ENCODE data around the gene DPP9. TPM values are rescaled to one million over a fixed set of nuclear protein-coding genes. Genes with fewer than 3 reads are reported as not detected.
"Not testable (repeated sequence)": the region's sequence is repeated elsewhere in the genome, so short reads cannot be mapped to it uniquely, and the experiment has no call there.

Gene DPP9
- total RNA-seq, 2 donors from 2014 or later = 41.8 to 43.0 TPM

- ATAC-seq (peak in 1 of 2 donors; percentile 28), DNase-seq (no peak)
- intact Hi-C loops (cut with DNase I) = no loop called here
Measured at GRCh38 chr19:4694211-4694987, 29.2 kb downstream of the DPP9 start.

GRCh38 chr19:4693471-4694121, 30.0 kb downstream of the DPP9 start:
- DNase-seq (no peak), ATAC-seq (no peak)
- intact Hi-C loops (cut with DNase I) = no loop called here

GRCh38 chr19:4693078-4693350, 30.6 kb downstream of the DPP9 start:
- ATAC-seq (no peak), DNase-seq (no peak)
- intact Hi-C loops (cut with DNase I) = no loop called here

- intact Hi-C loops (cut with DNase I) = no loop called here
- no peak for DNase-seq
- ATAC-seq = no peak
Measured at GRCh38 chr19:4692251-4693077, 31.2 kb downstream of the DPP9 start.

- intact Hi-C loops (cut with DNase I) = no loop called here
- ATAC-seq = no peak
- DNase-seq = no peak
Measured at GRCh38 chr19:4691373-4691772, 32.3 kb downstream of the DPP9 start.

GRCh38 chr19:4690361-4690760, 33.3 kb downstream of the DPP9 start:
- DNase-seq (no peak), ATAC-seq (no peak)
- intact Hi-C loops (cut with DNase I) = no loop called here

- intact Hi-C loops (cut with DNase I) = no loop called here
- ATAC-seq = no peak
- no peak for DNase-seq
Measured at GRCh38 chr19:4689403-4689802, 34.2 kb downstream of the DPP9 start.

GRCh38 chr19:4688587-4688986, 35.1 kb downstream of the DPP9 start:
- DNase-seq = no peak
- ATAC-seq = no peak
- intact Hi-C loops (cut with DNase I) = no loop called here

GRCh38 chr19:4687396-4687795, 36.2 kb downstream of the DPP9 start:
- DNase-seq (no peak), ATAC-seq (peak in 1 of 2 donors; percentile 15)
- intact Hi-C loops (cut with DNase I) = no loop called here

GRCh38 chr19:4686700-4687099, 36.9 kb downstream of the DPP9 start:
- DNase-seq (no peak), ATAC-seq (no peak)
- intact Hi-C loops (cut with DNase I) = no loop called here

GRCh38 chr19:4684312-4685095, 39.1 kb downstream of the DPP9 start:
- DNase-seq = no peak
- intact Hi-C loops (cut with DNase I) = no loop called here
- ATAC-seq = no peak

- no peak for DNase-seq
Measured at GRCh38 chr19:4682417-4683200, 41.0 kb downstream of the DPP9 start.

GRCh38 chr19:4680021-4680420, 43.6 kb downstream of the DPP9 start:
- DNase-seq; ATAC-seq; intact Hi-C loops (cut with DNase I): not testable (repeated sequence)

More at GRCh38 chr19:4682417-4683200, 41.0 kb downstream of the DPP9 start:
- intact Hi-C loops (cut with DNase I) = no loop called here
- ATAC-seq = no peak

- peak; percentile 7 to 43 for ATAC-seq
- intact Hi-C loops (cut with DNase I) = no loop called here
Measured at GRCh38 chr19:4678881-4679790, 44.5 kb downstream of the DPP9 start.

GRCh38 chr19:4676955-4677731, 46.5 kb downstream of the DPP9 start:
- ATAC-seq (peak; percentile 18 to 68), DNase-seq (peak; percentile 46)
- intact Hi-C loops (cut with DNase I) = no loop called here

More at GRCh38 chr19:4678881-4679790, 44.5 kb downstream of the DPP9 start:
- DNase-seq = peak; percentile 48

- no peak for DNase-seq
- no peak for ATAC-seq
- intact Hi-C loops (cut with DNase I) = no loop called here
Measured at GRCh38 chr19:4675346-4675745, 48.3 kb downstream of the DPP9 start.

- DNase-seq (no peak), ATAC-seq (no peak)
- intact Hi-C loops (cut with DNase I) = no loop called here
Measured at GRCh38 chr19:4673726-4674125, 49.9 kb downstream of the DPP9 start.

Measured in left cardiac atrium (tissue), 4 donors.